HEK293 (cell line): ENCODE results near the gene SIGMAR1.

Experiments
- CTCF ChIA-PET: fragments of 350-600 bp; formaldehyde crosslinking; extraction: SDS; loops from one replicate; lab custom pipeline; 2021; ENCODE audit warnings: antibody characterized with exemption; lab: Yijun Ruan, JAX
- POLR2A ChIA-PET: fragments of 300-600 bp; formaldehyde crosslinking; extraction: SDS; loops from one replicate; lab custom pipeline; 2020; ENCODE audit warnings: antibody characterized with exemption, inconsistent platforms; lab: Yijun Ruan, JAX
- H3K27ac ChIP-seq: fragments of 200-500 bp; sonication (Bioruptor generic); 2 replicates; pipeline ENCODE4 v1.5.1; 2014; ENCODE audit warnings: low read depth, low read length, control low read depth, inconsistent platforms; ENCODE audit errors: extremely low read depth
- H3K36me3 ChIP-seq, 2 experiments: fragments of 200-500 bp in 1 of 2; sonication (Bioruptor generic) in 1 of 2; 1 replicate in 1 of 2; 2 replicates in 1 of 2; pipeline ENCODE4 v1.5.1; 2014 to 2017; ENCODE audit warnings: inconsistent platforms in 2 of 2, low read length in 2 of 2; ENCODE audit not compliant: control insufficient read depth in 2 of 2, insufficient read depth in 1 of 2
- H3K4me1 ChIP-seq: fragments of 200-500 bp; sonication (Bioruptor generic); 2 replicates; pipeline ENCODE4 v1.5.1; 2014; ENCODE audit warnings: mild to moderate bottlenecking, low read length, inconsistent platforms; ENCODE audit not compliant: control insufficient read depth, insufficient read depth
- H3K4me3 ChIP-seq: 2 replicates; pipeline ENCODE4 v1.5.1; 2011; ENCODE audit warnings: low read depth, mild to moderate bottlenecking, control low read depth, low read length, moderate library complexity
- H3K9me3 ChIP-seq: fragments of 200-500 bp; sonication (Bioruptor generic); 2 replicates; pipeline ENCODE4 v1.5.1; 2014; ENCODE audit warnings: low read depth, low read length, inconsistent platforms; ENCODE audit not compliant: control insufficient read depth, insufficient read depth
- BCL11A ChIP-seq: fragments of 450-650 bp; formaldehyde crosslinking; IDR thresholded peaks from 2 replicates; pipeline ENCODE4 v1.5.1; 2016; ENCODE audit warnings: low read depth, missing biosample characterization, missing genetic modification characterization
- BCL11B ChIP-seq: fragments of 450-650 bp; formaldehyde crosslinking; IDR thresholded peaks from 2 replicates; pipeline ENCODE4 v1.5.1; 2016; ENCODE audit warnings: low read depth, missing biosample characterization, missing genetic modification characterization
- GLIS2 ChIP-seq: fragments of 450-650 bp; formaldehyde crosslinking; IDR thresholded peaks from 2 replicates; pipeline ENCODE4 v1.5.1; 2016; ENCODE audit warnings: missing biosample characterization, missing genetic modification characterization
- HOXD13 ChIP-seq: sonication (generic); formaldehyde crosslinking; IDR thresholded peaks from 2 replicates; pipeline ENCODE4 v1.8.0; 2022; ENCODE audit warnings: missing genetic modification reagents, borderline replicate concordance
- KLF1 ChIP-seq: fragments of 450-650 bp; formaldehyde crosslinking; IDR thresholded peaks from 2 replicates; pipeline ENCODE4 v1.5.1; 2016; ENCODE audit warnings: missing biosample characterization, missing genetic modification characterization
- KLF16 ChIP-seq: fragments of 450-650 bp; formaldehyde crosslinking; IDR thresholded peaks from 2 replicates; pipeline ENCODE4 v1.5.1; 2017; ENCODE audit warnings: missing biosample characterization, missing genetic modification characterization
- PRDM1 ChIP-seq: fragments of 450-650 bp; formaldehyde crosslinking; IDR thresholded peaks from 2 replicates; pipeline ENCODE4; 2016; ENCODE audit warnings: missing biosample characterization, missing genetic modification characterization
- SALL2 ChIP-seq: fragments of 450-650 bp; formaldehyde crosslinking; IDR thresholded peaks from 2 replicates; pipeline ENCODE4 v1.5.0; 2017; ENCODE audit warnings: missing biosample characterization, mild to moderate bottlenecking, missing genetic modification characterization, borderline replicate concordance
- SP2 ChIP-seq: fragments of 450-650 bp; formaldehyde crosslinking; IDR thresholded peaks from 2 replicates; pipeline ENCODE4 v1.5.1; 2016; ENCODE audit warnings: missing biosample characterization, missing genetic modification characterization
- SP7 ChIP-seq: fragments of 450-650 bp; formaldehyde crosslinking; IDR thresholded peaks from 2 replicates; pipeline ENCODE4 v1.5.1; 2016; ENCODE audit warnings: missing biosample characterization, missing genetic modification characterization
- YY2 ChIP-seq: fragments of 450-650 bp; formaldehyde crosslinking; IDR thresholded peaks from 2 replicates; pipeline ENCODE4 v1.5.1; 2016; ENCODE audit warnings: missing biosample characterization, missing genetic modification characterization
- ZBTB21 ChIP-seq: fragments of 450-650 bp; formaldehyde crosslinking; IDR thresholded peaks from 2 replicates; pipeline ENCODE4 v1.5.1; 2017; ENCODE audit warnings: missing biosample characterization, missing genetic modification characterization
- ZNF140 ChIP-seq: fragments of 450-650 bp; formaldehyde crosslinking; IDR thresholded peaks from 2 replicates; pipeline ENCODE4 v1.5.1; 2016; ENCODE audit warnings: missing biosample characterization, missing genetic modification characterization
- ZNF174 ChIP-seq: fragments of 450-650 bp; formaldehyde crosslinking; IDR thresholded peaks from 2 replicates; pipeline ENCODE4 v1.5.0; 2017; ENCODE audit warnings: missing biosample characterization, mild to moderate bottlenecking, missing genetic modification characterization
- ZNF214 ChIP-seq: fragments of 450-650 bp; formaldehyde crosslinking; IDR thresholded peaks from 2 replicates; pipeline ENCODE4 v1.5.1; 2017; ENCODE audit warnings: missing biosample characterization, mild to moderate bottlenecking, missing genetic modification characterization, borderline replicate concordance
- ZNF221 ChIP-seq: fragments of 450-650 bp; formaldehyde crosslinking; IDR thresholded peaks from 2 replicates; pipeline ENCODE4 v1.5.1; 2017; ENCODE audit warnings: missing biosample characterization, missing genetic modification characterization, borderline replicate concordance
- ZNF416 ChIP-seq: fragments of 450-650 bp; formaldehyde crosslinking; IDR thresholded peaks from 2 replicates; pipeline ENCODE4 v1.5.1; 2016; ENCODE audit warnings: missing biosample characterization, missing genetic modification characterization
- ZNF521 ChIP-seq: fragments of 450-650 bp; formaldehyde crosslinking; IDR thresholded peaks from 2 replicates; pipeline ENCODE4 v1.5.1; 2017; ENCODE audit warnings: missing biosample characterization, mild to moderate bottlenecking, missing genetic modification characterization
- ZNF544 ChIP-seq: fragments of 450-650 bp; formaldehyde crosslinking; IDR thresholded peaks from 2 replicates; pipeline ENCODE4 v1.5.0; 2017; ENCODE audit warnings: missing biosample characterization, missing genetic modification characterization
- ZNF585B ChIP-seq: fragments of 450-650 bp; formaldehyde crosslinking; IDR thresholded peaks from 2 replicates; pipeline ENCODE4 v1.5.1; 2016; ENCODE audit warnings: missing biosample characterization, missing genetic modification characterization
- ZNF626 ChIP-seq: fragments of 450-650 bp; sonication (Bioruptor Pico); formaldehyde crosslinking; IDR thresholded peaks from 2 replicates; pipeline ENCODE4 v1.5.1; 2018; ENCODE audit warnings: missing biosample characterization, missing genetic modification characterization, inconsistent platforms
- ZNF629 ChIP-seq: fragments of 450-650 bp; formaldehyde crosslinking; IDR thresholded peaks from 2 replicates; pipeline ENCODE4 v1.5.1; 2017; ENCODE audit warnings: missing biosample characterization, missing genetic modification characterization
- ZNF664 ChIP-seq: fragments of 450-650 bp; formaldehyde crosslinking; IDR thresholded peaks from 2 replicates; pipeline ENCODE4 v1.5.1; 2016; ENCODE audit warnings: missing biosample characterization, missing genetic modification characterization
- ZNF670 ChIP-seq: fragments of 450-650 bp; formaldehyde crosslinking; IDR thresholded peaks from 2 replicates; pipeline ENCODE4 v1.5.1; 2016; ENCODE audit warnings: missing biosample characterization, missing genetic modification characterization, low read depth
- ZNF830 ChIP-seq: fragments of 450-650 bp; IDR thresholded peaks from 2 replicates; pipeline ENCODE4 v1.5.0; 2018; ENCODE audit warnings: missing biosample characterization, missing genetic modification characterization, low read depth, mild to moderate bottlenecking, moderate library complexity
- TF ChIP-seq, protein P1 (sequence below): fragments of 450-650 bp; formaldehyde crosslinking; IDR thresholded peaks from 2 replicates; pipeline ENCODE4 v1.5.1; 2016; ENCODE audit warnings: missing biosample characterization, missing genetic modification characterization
- TF ChIP-seq, protein P2 (sequence below): fragments of 450-650 bp; formaldehyde crosslinking; IDR thresholded peaks from 2 replicates; pipeline ENCODE4 v1.5.0; 2017; ENCODE audit warnings: missing biosample characterization, missing genetic modification characterization, borderline replicate concordance
- TF ChIP-seq, protein P3 (sequence below): fragments of 450-650 bp; formaldehyde crosslinking; IDR thresholded peaks from 2 replicates; pipeline ENCODE4 v1.5.1; 2016; ENCODE audit warnings: missing biosample characterization, missing genetic modification characterization

The SIGMAR1 gene

DNA sequence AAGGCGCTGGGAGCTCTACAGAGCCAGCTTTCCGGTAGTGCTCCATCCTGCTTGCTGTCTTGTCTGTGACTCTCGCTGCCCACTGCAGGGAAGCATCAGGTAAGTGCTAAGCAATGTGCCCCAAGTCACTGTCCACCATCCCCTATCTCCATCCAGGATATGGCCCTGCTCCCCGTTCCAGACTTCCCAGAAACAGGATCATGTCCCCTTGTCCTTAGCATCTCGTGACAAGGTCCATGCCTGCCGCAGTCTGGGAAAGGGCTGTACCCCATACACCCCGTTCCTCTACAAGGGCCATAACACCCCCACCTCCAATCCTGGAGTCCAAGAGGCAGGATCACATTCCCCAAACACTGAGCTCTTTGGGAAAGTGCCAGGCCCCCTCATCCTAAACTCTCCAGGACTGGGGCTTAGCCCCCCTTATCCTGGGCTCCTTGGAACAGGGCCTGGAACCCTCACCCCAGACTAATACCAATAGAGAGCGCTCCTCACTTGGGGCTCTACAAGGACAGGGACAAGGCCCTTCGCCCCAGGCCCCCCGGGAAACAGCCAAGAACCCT, 26.3 kb downstream of the SIGMAR1 start:
- Histone ChIP-seq H3K4me3 (peak overlapping the region; percentile 76), H3K4me1 (no peaks in the 10 kb centered on the region), H3K36me3 (peaks cover under 1 to 45% of the 10 kb centered on the region in 2 experiments; a peak in 2 of 3 replicates), H3K27ac (peak overlapping the region; percentile 87), H3K9me3 (no peaks in the 10 kb centered on the region)
- CTCF ChIA-PET: interaction anchor here (0.6 to 10.3 kb wide), 12 partner anchors 9 to 890 kb away, joined by 3 to 164 read pairs (median 3); partner anchors contain the start of genes DCTN3 and SIGMAR1
- POLR2A ChIA-PET: interaction anchor here (0.6 to 2.4 kb wide), 3 partner anchors 9 to 109 kb away, joined by 3 to 11 read pairs (median 3); partner anchors contain the start of genes DCTN3 and SIGMAR1
- no peak for TF ChIP-seq YY2
- TF ChIP-seq, protein P1, sequence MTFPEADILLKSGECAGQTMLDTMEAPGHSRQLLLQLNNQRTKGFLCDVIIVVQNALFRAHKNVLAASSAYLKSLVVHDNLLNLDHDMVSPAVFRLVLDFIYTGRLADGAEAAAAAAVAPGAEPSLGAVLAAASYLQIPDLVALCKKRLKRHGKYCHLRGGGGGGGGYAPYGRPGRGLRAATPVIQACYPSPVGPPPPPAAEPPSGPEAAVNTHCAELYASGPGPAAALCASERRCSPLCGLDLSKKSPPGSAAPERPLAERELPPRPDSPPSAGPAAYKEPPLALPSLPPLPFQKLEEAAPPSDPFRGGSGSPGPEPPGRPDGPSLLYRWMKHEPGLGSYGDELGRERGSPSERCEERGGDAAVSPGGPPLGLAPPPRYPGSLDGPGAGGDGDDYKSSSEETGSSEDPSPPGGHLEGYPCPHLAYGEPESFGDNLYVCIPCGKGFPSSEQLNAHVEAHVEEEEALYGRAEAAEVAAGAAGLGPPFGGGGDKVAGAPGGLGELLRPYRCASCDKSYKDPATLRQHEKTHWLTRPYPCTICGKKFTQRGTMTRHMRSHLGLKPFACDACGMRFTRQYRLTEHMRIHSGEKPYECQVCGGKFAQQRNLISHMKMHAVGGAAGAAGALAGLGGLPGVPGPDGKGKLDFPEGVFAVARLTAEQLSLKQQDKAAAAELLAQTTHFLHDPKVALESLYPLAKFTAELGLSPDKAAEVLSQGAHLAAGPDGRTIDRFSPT: no peak
- no peak for TF ChIP-seq ZNF626
- TF ChIP-seq SALL2: no peak
- no peak for TF ChIP-seq PRDM1 (tag by site-specific recombination)
- no peak for TF ChIP-seq ZNF544
- no peak for TF ChIP-seq KLF1 (tag by site-specific recombination)
- TF ChIP-seq, protein P2, sequence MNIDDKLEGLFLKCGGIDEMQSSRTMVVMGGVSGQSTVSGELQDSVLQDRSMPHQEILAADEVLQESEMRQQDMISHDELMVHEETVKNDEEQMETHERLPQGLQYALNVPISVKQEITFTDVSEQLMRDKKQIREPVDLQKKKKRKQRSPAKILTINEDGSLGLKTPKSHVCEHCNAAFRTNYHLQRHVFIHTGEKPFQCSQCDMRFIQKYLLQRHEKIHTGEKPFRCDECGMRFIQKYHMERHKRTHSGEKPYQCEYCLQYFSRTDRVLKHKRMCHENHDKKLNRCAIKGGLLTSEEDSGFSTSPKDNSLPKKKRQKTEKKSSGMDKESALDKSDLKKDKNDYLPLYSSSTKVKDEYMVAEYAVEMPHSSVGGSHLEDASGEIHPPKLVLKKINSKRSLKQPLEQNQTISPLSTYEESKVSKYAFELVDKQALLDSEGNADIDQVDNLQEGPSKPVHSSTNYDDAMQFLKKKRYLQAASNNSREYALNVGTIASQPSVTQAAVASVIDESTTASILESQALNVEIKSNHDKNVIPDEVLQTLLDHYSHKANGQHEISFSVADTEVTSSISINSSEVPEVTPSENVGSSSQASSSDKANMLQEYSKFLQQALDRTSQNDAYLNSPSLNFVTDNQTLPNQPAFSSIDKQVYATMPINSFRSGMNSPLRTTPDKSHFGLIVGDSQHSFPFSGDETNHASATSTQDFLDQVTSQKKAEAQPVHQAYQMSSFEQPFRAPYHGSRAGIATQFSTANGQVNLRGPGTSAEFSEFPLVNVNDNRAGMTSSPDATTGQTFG (tag by site-specific recombination): no peak
- no peak for TF ChIP-seq ZNF416
- no peak for TF ChIP-seq ZNF664 (tag by site-specific recombination)
- TF ChIP-seq SP2 (tag by site-specific recombination): no peak
- TF ChIP-seq ZBTB21 (tag by site-specific recombination): no peak
- TF ChIP-seq ZNF629 (tag by site-specific recombination): no peak
- no peak for TF ChIP-seq BCL11B (tag by site-specific recombination)
- TF ChIP-seq GLIS2 (tag by site-specific recombination): no peak

DNA sequence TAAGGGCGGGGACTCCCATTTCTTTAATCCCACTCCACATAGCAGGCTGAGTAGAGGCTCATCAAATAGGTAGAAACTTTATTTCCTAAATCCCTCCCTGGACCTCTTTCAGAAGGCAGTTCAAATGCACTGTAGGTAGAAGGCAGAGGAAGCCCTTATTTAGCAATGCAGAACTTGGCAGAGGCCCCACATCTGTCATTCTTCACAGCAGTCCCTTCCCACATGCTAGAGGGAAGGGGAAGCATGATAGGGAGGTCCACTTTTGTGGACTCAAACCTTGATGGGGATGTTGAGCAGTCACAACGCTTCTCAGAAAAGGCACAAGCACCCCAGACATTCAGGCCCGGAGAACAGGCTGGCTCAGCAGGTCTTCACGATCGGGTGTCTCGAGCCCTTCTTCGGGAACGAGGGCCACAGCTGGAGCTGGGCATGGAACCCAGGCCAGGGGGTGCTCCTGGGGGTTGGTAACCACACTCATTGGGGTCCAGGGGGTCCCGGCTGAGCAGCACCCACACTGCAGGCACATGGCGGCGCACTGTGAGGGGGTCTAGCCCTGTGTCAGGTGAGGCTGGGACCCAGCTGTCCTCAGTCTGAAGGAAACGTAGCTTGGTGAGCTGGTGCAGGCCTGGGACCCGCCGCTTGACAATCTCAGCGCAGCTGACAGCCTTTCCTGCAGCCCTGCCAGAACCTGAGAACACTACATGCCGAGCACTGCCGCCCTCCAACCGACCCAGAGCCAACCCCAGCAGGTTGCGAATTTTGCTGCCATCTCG, 27.0 kb downstream of the SIGMAR1 start:
- ChIA-PET CTCF (interaction anchor here (0.6 to 10.3 kb wide), 10 partner anchors 12 to 889 kb away, joined by 3 to 164 read pairs (median 3); partner anchors contain the start of gene SIGMAR1), POLR2A (interaction anchor here (0.6 to 2.4 kb wide), 3 partner anchors 9 to 109 kb away, joined by 3 to 11 read pairs (median 3); partner anchors contain the start of genes DCTN3 and SIGMAR1)
- Histone ChIP-seq H3K36me3 (peaks cover 0 to 38% of the 10 kb centered on the region in 2 experiments; a peak in 1 of 3 replicates), H3K4me3 (no peak overlapping the region), H3K27ac (no peak overlapping the region; the same call in 1 of the 2 replicates), H3K4me1 (no peaks in the 10 kb centered on the region), H3K9me3 (no peaks in the 10 kb centered on the region)
- no peak for TF ChIP-seq ZNF221 (tag by site-specific recombination)
- no peak for TF ChIP-seq ZNF521 (tag by site-specific recombination)
- TF ChIP-seq ZNF830: no peak
- no peak for TF ChIP-seq SP7 (tag by site-specific recombination)
- TF ChIP-seq ZNF174 (tag by site-specific recombination): no peak
- TF ChIP-seq KLF1 (tag by site-specific recombination): no peak
- TF ChIP-seq BCL11A (tag by site-specific recombination): no peak
- TF ChIP-seq ZNF140 (tag by site-specific recombination): no peak
- TF ChIP-seq ZNF670 (tag by site-specific recombination): no peak
- no peak for TF ChIP-seq KLF16
- TF ChIP-seq, protein P3, sequence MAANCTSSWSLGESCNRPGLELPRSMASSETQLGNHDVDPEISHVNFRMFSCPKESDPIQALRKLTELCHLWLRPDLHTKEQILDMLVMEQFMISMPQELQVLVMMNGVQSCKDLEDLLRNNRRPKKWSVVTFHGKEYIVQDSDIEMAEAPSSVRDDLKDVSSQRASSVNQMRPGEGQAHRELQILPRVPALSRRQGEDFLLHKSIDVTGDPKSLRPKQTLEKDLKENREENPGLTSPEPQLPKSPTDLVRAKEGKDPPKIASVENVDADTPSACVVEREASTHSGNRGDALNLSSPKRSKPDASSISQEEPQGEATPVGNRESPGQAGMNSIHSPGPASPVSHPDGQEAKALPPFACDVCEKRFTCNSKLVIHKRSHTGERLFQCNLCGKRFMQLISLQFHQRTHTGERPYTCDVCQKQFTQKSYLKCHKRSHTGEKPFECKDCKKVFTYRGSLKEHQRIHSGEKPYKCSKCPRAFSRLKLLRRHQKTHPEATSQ: no peak
- no peak for TF ChIP-seq ZNF214 (tag by site-specific recombination)
- no peak for TF ChIP-seq ZNF585B (tag by site-specific recombination)
- no peak for TF ChIP-seq HOXD13
